GM21825 (cell line): ENCODE data around the gene SLC25A6.
"Not testable (repeated sequence)": the region's sequence is repeated elsewhere in the genome, so short reads cannot be mapped to it uniquely, and the experiment has no call there.

Source experiments
- ATAC-seq: cut with Tn5 transposase; IDR thresholded peaks from one replicate; pipeline ENCODE4 v1.9.1; 2021; ENCODE audit warnings: mild to moderate bottlenecking, moderate library complexity; ENCODE audit not compliant: unreplicated experiment

The SLC25A6 gene

DNA sequence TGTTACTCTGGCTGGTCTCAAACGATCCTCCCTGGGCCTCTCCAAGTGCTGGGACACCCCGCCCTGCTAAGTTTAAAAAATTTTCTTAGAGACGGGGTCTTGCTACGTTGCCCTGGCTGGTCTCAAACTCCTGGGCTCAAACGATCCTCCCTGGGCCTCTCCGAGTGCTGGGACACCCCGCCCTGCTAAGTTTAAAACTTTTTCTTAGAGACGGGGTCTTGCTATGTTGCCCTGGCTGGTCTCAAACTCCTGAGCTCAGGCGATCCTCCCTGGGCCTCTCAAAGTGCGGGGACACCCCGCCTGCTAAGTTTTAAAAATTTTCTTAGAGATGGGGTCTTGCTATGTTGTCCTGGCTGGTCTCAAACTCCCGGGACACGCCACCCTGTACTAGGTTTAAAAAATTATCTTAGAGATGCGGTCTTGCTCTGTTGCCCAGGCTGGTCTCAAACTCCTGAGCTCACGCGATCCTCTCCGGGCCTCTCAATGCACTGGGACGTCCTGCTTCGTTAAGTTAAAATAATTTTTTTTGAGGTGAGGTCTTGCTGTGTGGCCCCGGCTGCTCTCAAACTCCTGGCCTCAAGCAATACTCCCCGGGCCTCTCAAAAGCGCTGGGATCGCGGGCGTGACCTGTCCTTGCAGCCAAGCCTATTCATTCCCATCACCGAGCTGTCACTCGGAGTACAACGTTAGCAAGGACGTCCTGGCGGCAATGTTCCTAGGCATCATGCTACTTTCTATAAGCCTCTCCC is 1.1 kb downstream of the SLC25A6 start:
- ATAC-seq: no peak

DNA sequence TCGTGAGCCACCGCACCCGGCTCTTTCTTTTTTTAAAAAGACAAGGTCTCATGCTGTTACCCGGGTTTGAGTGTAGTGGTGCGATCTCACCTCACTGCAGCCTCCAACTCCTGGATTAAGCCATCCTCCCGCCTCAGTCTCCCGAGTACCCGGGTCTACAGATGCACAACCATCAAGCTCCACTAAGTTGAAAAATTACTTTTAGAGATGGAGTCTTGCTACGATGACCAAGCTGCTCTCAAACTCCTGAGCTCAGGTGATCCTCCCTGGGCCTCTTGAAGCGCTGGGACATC is 2.0 kb downstream of the SLC25A6 start:
- ATAC-seq: no peak

DNA sequence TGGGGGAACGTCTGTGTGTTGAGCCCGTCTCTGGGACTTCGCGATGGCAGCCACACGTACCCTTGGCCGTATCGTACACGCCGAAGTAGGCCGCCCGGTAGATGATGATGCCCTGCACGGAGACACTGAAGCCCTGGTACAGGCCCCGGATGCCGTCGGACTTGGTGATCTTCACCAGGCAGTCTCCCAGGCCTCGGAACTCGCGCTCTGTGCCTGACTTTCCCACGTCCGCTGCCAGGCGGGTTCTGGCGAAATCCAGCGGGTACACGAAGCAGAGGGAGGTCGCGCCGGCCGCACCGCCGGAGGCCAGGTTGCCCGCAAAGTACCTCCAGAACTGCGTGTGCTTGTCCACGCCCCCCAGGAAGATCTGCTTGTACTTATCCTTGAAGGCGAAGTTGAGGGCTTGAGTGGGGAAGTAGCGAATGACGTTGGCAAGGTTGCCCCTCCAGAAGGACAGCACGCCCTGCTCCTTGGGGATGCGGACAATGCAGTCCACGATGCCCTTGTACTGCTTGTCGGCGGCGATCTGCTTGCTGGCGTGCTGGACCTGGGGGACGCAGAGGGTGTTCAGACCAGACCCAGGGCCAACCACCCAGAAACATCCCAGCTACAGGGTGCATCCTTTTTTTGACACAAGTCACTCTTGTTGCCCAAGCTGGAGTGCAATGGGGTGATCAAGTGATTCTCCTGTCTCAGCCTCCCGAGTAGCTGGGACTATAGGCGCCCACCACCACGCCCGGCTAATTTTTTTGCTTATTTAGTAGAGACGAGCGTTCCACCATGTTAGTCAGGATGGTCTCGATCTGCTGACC is 2.5 kb downstream of the SLC25A6 start:
- no peak for ATAC-seq

DNA sequence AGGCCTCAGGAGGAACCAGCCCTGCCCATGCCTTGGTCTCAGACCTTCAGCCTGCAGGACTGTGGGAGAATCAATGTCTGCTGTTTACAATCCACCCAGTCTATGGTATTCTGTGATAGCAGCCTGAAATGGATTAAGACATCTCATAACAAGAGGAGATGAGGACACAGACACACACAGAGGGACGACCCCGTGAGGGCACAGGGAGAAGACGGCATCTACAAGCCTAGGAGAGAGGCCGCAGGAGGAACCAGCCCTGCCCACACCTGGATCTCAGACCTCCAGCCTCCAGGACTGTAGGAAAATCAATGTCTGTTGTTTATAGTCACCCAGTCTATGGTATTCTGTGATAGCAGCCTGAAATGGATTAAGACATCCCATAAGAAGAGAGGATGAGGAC is 3.3 kb downstream of the SLC25A6 start:
- ATAC-seq: no peak

DNA sequence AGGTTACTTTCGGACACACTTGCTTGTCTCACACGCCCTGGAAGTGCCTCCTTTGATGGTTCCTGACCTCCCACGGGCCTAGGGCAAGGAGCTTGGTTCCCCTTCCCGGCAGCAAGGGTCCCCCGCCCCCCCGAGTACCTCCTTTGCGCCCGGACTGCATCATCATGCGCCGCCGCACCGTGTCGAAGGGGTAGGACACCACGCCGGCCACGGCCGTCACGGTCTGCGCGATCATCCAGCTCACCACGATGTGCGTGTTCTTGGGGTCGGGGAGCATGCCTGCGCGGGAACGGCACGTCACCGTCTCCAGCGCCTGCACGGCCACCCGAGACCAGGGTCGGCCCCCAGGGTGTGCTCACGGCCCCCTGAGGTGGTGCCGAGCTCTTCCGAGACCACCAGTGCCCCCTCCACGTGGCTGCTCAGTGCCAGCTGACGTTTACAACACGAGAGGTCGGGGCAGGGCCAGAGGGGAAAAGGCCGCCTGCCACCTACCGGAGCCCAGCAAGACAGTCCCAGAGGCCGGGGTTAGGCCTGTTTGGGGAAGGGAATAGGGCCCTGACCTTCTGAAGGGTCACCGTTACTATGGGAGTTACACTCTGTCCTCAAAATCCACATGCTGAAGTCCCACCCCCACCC is 4.7 kb downstream of the SLC25A6 start:
- no peak for ATAC-seq

DNA sequence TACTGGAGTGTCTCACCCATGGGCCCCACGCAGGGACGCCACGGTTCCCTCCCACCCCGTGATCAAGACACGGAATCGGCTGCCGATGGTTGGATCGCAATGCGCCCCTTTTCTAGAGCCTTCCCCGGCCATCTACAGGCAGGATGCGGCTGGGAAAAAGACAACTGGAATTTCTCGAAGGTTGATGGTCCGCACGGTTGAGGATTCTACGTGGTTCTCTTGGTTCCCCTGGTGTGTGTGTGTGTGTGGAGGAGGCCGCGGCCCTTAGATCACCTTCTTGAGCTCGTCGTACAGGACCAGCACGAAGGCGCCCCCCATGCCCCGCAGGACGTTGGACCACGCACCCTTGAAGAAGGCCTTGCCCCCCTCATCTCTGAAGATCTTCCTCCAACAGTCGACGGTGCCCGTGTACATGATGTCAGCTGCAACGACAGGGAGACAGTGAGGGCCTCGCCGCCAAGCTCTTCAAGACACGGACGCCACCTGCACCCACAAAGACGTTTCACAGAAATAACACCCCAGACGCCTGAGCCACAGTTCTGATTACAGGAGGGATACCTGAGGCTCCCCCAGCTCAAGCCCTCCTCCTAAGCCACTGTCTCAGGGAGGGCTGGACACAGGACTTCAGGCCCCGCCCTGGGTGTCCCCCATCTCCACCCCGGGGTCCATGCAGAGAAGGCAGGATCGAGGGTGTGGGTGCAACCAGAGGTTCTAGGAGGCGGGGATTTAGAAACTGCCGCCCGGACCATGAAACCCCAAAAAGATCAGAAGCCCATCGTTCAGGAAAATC is 5.4 kb downstream of the SLC25A6 start:
- no peak for ATAC-seq

DNA sequence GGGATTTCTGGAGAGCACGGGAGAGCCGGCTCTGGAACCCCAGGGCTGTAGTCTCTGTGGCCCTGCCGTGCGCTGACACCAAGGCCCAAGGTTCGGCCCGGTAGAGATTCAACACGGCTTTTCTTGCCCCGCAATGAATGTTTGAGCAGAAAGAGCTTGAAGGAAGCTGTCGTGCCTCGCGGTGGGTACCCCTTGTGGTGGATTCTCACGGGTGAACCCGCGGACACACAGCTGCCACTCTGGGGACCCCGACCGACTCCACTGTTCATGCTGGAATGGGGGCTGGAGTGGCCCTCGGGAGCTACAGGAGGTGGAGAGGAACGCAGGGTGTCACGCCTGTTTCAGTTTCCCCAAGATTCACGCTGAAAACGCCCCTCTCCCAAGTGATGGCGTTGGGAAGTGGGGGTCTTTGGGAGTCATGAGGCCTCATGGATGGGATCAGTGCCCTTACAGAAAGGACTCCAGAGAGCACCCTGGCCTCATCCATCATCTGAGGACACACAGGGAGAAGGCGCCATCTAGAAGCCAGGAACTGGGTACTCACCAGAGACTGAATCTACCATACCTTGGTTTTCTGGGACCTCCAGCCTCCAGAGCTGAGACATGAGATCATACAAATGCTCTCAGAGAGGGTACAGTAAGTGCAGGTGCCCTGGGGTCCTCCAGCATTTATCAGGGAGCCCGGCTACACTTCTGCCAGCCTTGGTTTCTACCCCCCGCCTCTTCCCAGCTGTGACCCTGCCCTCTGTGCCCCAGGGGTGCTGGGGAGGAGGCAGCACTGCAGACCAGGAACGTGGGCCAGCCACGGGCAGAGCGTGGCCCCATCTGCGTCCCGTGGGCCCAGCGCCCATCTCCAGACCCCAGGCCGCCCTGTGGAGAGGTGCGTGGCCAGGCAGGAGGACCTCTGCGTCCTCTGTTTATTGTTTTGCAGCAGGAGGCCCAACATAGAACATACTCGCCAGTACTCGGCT is 6.4 kb downstream of the SLC25A6 start:
- ATAC-seq: no peak

DNA sequence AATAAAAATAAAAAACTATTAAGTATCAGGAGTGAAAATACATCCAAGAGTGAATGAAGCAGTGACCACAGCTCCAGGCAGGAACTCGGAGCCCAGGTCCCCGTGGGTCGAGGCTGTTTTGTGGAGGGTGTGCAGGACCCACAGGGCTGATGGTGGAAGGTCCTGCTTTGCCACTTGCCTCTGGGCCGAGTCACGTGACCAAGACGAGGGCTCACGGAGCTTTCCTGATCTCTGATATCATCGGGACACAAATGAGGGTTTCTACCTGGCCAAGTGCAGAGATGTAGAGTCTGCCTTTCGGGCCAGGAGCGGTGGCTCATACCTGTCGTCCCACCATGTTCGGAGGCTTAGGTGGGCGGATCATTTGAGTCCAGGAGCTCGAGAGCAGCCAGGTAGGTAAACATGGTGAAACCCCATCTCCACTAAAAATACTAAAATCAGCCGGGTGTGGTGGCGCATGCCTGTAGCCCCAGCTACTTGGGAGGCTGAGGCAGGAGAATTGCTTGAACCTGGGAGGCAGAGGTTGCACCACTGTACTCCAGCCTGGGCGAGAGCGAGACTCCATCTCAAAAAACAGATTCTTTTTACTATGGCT is 7.2 kb downstream of the SLC25A6 start:
- ATAC-seq: no peak

DNA sequence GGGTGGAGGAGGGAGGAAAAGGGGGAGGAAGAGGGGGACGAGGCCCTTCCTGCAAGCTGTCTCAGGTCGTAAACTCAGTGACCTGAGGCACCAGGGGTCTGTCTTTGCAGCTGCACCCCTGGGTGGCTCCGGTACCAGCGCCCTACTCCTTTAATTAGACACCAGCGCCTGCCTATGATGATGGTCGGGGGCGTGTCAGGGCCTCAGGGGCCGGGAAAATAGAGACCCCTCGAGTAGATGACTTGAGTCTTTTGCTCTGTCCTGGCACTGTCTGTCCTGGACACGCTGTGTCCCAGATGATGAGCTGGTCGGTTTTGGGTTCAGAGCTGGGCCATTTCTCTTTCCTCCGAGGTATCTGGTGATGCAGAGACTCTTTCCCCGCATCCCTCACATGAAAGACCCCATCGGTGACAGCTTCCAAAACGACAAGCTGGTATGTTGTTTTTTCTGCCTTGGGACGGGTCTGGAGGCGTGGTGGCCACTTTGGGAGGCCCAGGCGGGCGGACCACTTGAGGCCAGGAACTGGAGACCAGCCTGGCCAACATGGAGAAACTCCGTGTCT is 11.2 kb downstream of the SLC25A6 start:
- ATAC-seq: no peak

DNA sequence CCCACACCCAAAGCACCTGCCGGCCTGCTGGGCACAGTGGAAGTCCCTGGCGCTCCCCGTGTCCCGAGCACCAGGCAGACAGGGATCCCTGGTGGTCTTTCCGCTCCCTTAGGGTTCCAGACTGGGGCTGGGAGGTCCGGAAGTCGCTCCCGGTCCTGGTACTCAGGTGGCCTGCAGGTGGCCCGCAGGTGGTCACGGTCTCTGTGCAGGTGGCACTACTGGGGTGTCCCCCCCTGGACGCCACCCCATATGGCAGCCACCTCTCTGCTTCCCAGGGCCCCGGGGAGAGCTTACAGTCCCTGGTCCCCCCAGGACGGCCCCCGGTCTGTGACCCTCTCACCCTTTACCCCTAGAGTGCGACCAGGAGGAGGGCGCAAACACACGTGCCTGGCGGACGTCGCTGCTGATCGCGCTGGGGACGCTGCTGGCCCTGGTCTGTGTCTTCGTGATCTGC is 13.6 kb downstream of the SLC25A6 start:
- no peak for ATAC-seq

DNA sequence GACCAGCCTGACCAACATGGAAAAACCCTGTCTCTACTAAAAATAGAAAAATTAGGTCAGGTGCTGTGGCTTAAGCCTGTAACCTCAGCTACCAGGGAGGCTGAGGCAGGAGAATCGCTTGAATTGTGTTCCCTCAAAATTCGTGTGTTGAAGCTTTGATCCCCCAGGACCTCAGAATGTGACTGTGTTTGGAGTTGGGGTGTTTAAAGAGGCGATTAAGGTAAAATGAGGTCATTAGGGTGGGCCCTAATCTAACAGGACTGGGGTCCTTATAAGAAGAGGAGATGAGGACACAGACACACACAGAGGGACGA is 23.6 kb downstream of the SLC25A6 start:
- no peak for ATAC-seq

DNA sequence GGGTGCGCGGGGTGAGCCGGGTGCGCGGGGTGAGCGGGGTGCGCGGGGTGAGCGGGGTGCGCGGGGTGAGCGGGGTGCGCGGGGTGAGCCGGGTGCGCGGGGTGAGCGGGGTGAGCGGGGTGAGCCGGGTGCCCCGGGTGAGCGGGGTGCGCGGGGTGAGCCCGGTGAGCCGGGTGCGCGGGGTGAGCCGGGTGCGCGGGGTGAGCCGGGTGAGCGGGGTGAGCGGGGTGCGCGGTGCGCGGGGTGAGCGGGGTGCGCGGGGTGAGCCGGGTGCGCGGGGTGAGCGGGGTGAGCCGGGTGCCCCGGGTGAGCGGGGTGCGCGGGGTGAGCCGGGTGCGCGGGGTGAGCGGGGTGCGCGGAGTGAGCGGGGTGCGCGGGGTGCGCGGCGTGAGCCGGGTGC is 25.6 kb downstream of the SLC25A6 start:
- not testable (repeated sequence) for ATAC-seq

DNA sequence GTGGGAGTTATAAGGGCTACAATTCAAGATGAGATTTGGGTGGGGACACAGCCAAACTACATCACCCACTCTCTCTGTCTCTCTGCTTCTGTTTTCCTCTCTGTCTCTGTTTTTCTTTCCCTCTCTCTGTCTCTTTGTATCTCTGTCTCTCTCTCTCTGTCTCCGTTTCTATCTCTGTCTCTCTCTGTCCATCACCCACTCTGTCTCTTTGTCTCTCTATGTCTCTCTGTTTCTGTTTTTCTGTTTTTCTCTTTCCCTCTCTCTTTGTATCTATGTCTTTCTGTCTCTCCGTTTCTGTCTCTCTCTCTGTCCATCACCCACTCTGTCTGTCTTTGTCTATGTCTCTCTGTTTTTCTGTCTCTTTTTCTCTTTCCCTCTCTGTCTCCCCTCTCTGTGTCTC is 30.0 kb downstream of the SLC25A6 start:
- no peak for ATAC-seq

DNA sequence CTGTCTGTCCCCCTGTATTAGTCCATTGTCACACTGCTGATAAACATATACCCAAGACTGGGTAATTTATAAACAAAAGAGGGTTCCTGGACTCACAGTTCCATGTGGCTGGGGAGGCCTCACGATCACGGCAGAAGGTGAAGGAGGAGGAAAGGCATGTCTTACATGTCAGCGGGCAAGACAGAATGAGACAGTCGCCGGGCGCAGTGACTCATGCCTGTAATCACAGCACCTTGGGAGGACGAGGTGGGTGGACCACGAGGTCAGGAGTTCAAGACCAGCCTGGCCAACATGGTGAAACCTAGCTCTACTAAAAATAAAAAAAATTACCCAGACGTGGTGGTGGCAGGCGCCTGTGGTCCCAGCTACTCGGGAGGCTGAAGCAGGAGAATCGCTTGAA is 30.6 kb downstream of the SLC25A6 start:
- ATAC-seq: no peak

DNA sequence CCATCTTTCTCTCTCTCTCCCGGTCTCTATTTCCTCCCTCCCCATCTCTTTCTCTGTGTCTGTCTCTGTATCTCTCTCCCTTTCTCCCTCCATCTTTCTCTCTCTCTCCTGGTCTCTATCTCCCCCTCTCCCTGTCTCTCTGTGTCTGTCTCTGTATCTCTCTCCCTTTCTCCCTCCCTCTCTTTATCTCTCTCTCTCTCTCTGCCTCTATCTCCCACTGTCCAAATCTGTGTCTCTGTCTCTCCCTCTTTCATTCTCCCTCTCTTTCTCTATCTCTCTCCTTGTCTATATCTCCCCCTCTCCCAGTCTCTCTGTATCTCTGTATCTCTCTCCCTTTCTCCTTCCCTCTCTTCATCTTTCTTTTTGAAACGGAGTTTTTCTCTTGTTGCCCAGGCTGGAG is 31.7 kb downstream of the SLC25A6 start:
- no peak for ATAC-seq

DNA sequence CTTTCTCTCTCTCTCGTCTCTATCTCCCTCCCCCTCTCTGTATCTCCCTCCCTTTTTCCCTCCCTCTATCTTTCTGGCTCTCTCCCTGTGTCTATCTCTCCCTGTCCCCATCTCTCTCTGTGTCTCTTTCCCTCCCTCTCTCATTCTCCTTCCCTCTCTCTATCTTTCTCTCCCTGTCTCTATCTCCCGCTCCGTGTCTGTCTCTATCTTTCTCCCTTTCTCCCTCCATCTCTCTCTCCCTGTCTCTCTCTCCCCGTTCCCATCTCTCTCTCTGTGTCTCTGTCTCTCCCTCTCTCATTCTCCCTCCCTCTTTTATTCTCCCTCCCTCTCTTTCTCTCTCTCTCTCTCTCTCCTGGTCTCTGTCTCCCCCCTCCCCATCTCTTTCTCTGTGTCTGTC is 32.4 kb downstream of the SLC25A6 start:
- ATAC-seq: no peak

DNA sequence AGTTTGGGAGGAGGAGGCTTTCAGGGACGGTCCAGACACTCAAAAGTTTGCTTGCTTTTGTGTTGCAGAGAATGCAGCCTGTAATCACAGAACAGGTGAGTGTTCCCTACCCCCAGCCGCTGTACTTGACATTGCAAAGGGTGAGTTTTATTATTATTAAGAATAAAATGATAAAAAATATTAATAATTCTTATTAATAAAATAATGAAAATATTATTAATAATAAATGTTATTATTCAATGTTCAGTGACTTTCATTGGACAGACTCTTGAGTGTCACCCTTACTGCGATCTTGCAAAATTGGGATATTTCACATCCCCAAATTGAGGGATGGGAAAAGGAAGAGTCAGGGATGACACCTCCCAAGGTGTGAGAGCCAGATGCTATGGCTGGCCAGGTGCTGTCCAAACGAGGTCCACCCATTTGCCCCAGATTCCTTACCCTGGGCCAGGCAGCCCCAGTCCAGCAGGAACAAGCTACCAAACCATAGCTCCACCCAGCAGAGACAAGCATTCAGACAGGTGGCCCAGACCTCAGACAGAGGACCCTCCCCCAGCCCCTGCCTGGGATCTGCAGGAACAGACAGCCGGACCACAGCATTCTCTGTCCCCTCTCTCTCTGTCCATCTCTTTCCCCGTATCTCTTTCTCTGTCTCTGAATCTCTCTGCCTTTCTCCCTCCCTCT is 33.0 kb downstream of the SLC25A6 start:
- no peak for ATAC-seq

DNA sequence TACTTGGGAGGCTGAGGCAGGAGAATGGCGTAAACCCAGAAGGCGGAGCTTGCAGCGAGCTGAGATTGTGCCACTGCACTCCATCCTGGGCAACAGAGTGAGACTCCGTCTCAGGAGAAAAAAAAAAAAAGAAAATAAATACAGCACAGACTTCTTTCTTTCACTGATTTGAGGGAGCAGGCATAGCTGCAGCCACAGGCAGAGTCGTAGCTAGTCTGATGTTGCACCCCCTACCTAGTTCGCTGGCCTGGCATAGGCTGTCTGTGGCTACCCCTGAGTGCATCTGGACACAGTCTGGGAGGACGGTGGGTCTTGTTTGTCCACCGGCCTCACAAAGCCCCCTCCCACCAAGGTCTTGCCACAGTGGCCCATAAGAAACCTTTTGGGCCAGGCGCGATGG is 33.9 kb downstream of the SLC25A6 start:
- no peak for ATAC-seq
